ENCODE measurements around the gene PSMD6.

The PSMD6 gene

DNA sequence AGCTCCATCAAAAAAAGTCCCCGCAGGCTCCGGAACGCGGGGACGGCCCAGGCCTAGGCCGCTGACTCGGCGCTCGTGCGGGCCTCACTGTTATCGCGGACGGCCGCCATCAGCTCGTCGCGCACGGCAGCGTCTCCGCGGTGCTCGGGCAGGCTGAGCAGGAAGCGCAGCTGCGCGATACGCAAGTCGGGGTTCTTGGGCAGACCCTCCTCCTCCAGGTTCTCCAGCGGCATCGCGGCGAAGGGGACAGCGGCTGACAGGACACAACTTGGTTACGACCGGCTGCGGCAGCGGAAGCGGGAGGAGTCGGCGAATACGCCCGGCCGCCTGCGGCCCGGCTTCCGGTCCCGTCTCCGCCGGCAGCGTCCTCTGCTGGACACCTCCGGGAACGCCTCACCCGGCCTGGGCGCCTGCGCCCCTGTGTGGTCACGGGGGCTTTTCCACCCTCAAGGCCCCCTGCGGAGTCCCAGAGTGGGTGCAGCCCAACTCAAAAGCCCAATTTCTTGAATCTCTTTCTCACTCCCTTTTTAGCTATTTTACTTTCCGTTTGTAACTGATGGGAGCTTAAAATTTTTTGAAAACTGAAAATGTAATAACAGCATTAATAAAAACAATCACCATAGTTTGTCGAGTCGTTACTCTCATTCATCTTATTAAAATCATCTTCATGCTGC is at the start of gene PSMD6:
Gene PSMD6, minus strand, starts transcription at position 308 of the 674 bp plus-strand sequence. Its CDS starts 75 bp downstream, at position 233.
- peak; percentile 87 for DNase-seq

DNA sequence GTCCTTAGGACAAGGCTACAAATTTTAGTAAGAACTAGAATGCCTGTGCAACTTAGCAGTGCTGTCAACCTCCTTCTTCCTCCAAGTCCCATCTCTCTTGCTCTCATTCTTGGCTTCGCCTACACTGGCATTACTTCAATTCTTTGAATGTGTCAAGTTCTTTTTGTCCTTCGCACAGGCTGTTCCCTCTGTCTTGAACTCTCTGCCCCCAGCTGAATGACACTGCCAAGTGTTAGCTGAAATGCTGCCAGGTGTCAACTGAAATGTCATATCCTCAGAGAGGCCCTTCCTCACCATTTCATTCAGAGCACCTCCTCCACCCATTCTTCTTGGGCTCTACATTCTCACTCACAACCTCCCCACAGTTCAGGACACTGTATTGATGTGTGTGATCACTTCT is 48.8 kb upstream of the PSMD6 start:
- DNase-seq = no peak

DNA sequence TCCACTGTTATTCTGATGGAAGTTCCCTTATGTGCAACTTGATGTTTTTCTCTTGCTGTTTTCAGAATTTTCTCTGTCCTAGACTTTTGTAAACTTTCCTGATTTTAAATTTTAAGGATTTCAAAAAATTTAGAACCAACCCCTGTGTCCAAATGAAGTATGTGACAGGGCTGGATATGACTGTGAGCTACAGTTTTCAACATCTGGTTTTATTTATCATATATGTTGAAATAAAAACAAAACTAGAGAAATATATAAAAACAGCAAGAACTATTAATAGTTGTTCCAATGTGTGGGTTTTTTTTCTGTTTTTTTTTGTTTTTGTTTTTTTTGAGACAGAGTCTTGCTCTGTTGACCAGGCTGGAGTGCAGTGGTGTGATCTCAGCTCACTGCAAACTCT is 47.4 kb upstream of the PSMD6 start:
- DNase-seq = no peak

DNA sequence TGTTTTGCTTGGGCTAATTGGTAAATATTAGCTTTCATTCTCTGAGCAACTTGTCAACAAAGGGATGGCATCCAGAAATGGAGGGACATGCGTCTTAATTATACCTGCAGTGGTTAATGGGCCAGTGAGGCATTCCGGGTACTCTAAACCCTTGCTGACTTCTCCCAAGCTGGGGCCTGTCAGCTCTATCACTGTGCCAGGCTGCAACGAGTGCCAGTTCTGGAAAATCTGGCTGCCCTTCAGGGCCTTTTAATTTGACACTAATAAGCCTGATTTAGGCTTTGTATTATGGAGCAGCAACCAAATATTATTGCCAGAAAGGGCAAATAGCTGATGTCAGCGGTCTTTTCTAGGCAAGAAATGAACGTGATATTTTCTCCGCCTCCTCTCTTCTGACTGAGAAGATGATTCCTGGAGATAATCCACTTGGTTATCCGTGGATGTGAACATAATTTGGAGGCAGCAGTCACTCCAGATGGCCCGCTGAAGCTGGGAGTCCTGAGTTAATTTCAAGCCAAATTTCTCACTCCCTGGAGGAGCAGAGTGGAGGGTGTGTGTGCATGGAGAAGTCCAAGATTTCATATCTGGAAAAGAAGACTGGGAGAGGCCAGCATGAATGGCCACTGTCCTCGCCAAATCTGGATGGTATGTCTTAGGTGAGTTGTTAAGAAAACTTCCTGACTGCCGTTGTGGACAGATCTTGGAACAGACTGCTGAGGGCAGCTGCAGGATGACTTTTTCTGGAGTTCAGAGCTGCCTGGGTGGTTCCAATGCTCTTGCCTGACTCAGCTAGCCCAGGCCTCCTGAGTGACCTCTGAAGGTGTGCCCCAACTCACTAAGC is 44.4 kb upstream of the PSMD6 start:
- no peak for DNase-seq

DNA sequence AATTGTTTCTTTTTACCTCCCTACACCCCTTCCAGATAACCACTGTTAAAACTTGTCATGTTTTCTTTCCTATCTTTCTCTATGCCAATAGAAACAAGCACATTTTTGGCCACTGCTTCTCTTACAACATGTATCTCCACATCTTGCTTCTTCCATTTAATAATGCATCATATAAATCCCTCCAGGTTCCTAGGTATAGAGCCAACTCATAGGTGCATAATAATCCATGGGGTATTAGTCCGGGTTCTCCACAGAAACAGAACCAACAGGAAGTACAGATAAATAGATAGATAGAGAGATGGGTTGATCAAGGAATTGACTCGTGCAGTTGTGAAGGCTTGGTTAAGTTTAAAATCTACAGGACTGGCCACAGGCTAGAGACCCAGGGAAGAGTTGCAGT is 41.5 kb upstream of the PSMD6 start:
- no peak for DNase-seq

DNA sequence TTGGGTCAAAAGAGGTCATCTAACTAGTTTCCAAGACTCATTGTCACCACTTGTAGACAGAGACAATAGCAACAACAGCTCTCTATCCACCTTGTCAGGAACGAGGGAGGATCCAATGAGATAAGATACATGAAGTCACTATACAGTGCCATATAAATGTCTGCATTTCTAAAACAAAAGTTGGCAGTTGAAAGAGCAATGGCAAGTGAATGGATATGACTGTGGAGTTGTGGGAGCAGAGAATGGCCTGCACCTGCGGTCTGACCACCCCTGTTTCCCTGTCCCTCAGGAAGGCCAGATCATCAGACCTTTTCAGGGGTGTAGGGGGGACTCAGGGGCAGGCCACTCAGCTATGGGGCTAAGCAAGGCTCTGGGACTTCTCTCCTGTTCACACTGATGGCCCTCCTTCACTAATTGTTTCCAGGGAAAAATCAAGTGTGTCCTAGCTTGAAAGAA is 40.7 kb upstream of the PSMD6 start:
- no peak for DNase-seq

DNA sequence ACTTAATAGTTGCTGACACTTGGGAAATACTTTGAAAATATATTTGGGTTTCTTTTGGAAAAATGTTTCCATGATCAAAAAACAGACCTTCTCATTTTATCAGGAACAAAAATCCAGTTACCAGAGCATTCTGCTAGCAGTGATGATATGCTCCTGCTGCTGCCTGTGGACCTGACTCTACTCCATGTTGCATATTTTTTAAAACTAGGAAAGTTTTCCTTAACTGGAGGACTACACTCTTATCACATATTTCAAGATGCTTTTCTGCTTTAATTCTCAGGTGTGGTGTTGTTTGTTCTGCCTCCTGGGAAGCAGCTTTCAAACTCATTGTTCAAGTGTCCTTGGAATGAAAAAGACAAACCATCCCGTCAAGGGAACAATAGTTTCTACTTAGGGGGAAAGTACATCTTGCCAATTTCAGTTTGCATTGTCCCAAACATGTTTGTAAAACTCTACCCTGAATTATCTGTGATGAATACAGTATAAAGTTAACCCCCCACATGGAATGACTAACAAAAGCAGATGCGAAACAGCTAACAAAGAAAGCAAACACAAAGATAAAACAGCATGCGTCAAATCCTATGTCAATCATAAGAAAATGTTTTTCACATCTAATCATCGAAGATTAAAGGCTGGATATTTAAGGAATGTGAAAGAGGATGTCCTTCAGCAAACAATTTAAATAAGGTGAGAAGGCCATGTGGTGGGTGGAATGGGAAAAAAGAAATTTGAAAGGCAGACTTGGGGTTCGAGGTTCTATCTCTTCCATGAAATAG is 40.1 kb upstream of the PSMD6 start:
- no peak for DNase-seq

DNA sequence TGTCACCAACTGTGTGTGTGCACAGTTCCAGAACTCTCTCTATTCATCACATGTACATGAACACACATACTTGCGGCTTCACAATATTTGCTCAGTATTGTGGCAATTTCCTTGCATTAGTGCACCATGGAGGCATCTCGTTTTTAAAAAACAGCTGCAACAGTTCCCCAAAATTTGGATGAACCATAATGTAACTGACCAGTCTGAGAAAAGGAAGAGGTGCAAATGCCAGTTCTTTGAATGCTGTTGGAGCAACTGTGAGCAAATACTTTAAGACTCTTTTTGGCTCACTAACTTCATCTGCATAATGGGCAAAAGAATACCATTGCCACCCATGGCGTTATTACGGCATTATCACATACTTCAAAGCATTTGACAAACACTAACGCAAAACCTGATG is 38.3 kb upstream of the PSMD6 start:
- no peak for DNase-seq

DNA sequence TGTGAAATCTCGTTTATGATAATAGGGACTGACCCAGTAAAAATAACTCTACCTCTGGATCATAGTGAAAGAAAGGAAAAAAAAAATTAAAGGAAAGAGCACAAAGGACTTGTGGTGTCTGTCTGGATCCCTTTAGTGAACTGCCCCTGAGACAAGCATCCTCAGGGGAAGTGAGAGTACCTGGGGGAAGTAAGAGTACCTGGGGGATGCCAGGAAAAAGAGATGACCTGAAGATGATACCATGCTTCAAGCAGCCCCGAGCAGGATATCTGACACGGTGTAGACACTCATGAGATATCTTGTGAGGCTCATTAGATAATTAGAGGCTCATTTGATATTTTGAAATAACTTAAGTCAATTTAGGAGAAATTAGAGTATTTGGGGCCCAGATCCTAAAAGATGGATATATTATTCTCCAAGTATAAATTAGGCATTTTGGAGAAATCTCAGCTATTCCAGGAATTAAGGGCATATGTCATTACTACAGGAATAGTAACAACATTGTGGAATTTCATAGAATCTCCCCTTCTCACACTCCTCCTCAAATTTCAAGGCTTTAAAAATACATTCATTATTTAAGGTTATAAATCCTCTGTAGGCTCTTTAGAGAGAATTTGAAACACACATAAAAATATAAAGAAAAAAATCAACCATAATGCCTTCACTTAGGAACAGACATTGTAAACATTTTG is 36.3 kb upstream of the PSMD6 start:
- DNase-seq = no peak

DNA sequence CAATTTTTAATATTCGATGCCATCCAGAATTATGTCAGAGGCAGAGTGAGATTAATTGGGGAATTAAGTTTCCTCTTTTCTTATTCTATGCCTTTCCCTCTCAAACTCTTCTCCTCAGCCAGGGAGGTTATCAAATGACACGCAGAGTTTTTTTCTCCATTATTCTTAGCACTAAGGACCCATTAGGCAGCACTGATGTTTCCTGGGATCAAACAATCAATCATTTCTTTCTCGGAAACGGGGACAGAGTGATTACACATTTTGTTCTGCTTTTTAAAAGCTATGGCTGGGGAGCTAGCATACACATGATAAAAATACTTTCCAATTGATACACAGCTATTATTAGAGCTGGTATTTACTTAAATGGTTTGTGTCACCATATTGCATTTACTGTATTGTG is 35.3 kb upstream of the PSMD6 start:
- DNase-seq = no peak

DNA sequence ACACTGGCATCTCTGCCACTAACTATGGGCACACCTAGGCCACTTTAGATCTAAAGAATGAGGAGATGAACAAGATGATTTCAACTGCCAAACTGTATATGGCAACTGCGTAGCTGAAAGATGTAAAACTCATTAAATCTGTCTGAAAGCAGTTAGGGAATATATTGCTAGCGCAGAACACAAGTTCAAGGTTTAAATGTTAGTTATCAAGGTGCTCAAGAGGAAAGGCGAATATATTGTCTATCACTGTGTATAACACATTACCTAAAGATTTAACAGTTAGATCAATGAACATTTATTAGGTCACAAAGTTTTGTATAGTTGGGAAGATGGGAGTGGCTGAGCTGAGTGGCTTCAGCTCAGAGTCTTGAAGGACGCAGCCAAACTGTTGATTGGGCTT is 33.9 kb upstream of the PSMD6 start:
- DNase-seq = no peak

DNA sequence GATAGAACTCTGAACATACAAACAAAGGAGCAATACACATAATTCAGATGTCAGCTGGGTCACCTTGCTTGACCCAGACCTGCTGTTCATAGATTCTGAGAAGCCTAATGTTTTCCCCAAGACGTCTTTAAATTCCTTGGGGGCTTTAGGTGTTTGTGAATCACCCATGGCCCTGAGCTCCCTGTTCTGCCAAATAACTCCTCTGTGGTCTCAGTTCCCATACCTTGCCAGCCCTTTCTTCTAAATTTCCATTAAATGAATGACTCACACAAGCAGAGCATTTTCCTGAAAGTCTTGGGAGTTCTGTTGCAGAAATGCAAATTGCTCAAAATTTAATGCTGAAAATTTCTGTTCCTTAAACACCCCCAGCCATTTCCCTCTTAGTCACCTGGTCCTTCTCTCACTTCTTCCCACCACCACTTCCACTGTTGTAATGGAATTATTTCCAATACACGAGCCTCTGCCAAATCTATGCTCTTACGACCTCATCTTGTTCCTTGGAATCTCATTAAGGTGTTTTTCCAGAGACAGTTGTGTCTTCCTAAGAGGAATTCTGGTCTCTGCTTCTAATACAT is 33.4 kb upstream of the PSMD6 start:
- DNase-seq = no peak

DNA sequence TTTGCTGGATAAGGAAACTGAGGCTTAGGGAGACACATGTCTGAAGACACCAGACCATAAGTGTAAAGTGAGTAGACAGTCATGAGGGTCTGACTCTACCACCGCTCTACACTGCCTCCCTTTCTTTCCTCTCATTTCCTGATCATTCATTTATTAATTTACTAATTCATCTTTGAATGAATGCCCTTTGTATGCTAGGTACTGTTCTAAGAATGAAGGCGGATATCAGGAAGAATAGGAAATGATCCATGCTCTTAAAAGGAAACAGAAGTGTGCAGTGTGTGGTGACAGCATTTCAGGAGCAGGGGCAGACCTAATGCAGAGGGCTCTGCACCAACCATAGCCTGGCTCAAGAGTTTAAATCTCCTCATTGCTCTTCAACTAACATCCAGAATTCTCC is 31.8 kb upstream of the PSMD6 start:
- DNase-seq = no peak

DNA sequence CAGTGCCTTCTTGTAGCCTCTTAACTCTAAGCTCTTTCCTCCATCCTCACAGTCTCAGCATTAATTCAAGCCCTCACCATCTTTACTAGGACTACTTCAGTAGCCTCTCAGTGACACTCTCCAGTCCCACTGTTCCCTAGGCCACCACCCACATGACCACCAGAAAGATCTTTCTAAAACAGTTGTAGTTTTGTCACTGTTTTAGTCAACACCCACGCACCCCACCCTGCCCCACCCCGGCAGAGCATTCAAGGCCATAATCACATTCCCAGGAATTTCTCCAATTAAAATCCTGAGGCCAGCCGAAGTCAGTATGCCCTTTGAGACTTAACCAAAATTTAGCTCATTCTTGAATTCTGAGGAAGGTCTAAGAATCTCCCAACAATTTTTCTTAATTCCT is 31.2 kb upstream of the PSMD6 start:
- no peak for DNase-seq

DNA sequence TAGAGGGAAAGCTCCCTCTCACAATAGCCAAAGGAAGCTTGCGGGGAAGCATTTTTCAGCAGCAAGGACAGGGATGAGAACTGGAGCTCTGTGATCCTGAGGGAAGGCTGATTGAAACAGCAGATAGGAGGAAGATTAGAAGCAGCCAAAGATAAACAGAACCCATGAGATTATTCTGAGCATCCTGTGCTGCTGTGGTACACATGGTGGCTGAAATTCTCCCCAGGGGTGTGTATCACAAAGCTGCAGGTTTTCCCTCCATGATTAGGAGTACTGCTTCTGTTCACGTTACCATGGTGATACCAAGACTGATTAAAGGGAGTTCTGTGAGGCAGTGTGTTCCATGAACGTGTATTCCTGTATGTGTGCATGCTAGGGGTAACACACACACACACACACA is 30.3 kb upstream of the PSMD6 start:
- DNase-seq = no peak

DNA sequence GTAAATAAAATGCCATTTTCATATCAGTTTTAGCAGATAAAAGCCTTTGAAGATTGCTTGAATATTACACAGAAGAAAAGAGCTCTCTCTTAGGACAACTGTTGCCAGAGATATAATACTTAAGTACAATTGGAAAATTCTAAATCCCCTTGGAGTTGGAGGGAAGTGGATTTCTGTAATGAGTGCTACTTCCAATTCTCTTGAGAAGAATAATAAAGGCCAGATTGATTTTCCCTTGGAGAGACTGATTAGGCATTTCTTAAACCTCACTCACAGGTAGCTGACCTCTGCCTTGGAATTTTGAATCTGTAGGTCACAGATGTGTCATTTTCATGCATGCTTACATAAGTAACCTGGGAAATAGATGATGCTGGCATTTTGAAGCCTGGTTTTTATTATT is 29.8 kb upstream of the PSMD6 start:
- DNase-seq = no peak

DNA sequence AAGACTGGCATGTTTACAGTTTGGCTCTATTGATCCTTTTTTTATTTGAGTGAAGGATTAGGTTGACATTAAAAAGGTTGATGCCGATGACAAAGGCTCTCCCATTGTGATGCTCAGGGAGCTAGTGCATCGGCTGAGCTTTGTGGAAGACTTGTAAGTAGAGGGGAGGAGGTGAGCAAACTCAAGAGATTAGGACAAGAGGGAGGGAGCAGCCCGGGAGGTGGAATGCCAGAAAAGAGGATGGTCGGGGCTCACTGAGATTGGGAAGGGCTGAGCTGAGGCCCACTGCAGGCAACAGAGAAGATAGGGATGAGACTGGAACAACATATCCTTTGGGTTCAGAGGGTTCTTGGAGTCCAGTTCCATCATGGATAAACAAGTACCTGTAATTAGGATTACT is 26.5 kb upstream of the PSMD6 start:
- DNase-seq = no peak

DNA sequence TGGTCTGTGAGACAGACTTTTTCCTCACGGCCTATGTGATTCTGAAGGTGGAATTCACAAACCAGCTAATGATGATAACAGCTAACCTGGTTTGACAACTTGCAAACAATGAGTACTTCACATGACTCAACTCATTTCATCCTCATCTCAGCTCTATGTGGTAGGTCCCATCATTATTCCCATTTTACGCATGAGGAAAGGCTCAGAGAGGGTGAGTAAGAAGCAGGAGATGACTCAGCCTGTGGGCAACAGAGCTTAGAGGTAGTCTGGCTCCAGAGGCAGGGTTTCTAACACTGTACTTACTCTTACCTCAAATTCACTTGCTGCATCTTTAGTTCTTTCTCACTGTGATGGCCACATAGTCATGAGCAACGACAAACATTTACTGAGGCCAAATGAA is 25.8 kb upstream of the PSMD6 start:
- no peak for DNase-seq

DNA sequence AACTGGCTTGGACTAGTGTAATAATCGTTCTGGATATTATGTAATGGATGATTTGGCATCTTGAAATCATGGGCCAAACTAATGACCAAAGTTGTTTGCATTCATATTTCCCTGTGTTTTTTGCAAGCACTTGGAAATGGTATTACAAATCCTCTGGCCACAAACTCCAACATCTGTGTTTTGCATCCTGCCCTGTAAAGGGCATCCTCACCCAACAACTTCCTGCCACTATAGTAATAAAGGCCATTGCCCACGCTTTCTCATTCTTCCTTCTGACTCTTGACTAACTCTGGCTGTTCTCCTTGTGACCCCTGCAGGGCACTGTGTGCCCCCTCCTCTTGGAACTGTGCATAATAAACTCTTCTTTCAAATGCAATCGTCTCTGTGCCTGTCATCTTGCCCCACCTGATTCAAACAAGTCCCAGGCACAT is 25.4 kb upstream of the PSMD6 start:
- DNase-seq = no peak

DNA sequence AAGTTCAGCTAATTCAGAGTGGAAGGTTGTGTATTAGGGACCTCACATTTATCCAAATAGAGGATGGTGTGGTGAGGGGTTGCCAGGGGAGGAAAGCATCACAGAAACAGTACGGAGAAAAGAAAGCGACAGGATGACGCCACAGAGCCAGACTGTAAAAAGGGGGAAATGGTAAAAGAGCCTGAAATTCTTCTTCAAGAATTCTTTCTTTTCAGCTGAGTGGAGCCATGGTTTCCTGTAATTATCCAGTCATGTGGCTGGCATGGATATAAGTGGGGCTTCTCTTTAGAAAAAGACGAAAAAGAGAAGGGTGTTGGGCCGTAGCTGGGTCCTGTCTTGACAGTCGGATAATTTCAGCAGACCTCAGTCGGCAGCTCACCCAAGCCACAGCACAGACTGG is 24.5 kb upstream of the PSMD6 start:
- DNase-seq = no peak

DNA sequence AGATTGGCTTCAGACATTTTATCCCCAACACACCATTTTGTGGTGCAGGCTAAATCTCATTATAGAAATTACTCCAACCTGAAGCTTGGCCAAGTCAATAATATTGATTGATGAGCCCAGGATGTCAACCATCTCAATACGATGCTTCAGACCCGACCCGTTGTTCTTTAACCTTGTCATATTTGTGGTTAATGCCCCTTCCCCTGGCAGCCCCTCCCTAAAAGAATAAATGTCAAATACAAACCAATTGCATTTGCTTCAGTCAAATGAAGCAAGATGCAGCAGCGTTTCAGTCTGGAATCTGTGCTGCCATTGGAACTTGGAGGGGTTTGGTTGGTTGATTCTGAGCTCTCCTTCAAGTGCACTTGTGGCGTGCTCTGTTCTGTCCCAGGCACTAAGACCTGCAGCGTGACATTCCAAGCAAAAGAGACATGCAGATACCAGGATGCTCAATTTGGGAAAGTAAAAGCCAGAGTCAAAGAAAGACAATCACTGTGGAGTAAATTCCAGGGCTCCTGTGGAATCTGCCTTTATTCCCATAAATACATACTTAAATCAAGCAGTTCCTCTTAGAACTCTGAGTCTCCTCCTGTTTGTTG is 23.8 kb upstream of the PSMD6 start:
- no peak for DNase-seq

DNA sequence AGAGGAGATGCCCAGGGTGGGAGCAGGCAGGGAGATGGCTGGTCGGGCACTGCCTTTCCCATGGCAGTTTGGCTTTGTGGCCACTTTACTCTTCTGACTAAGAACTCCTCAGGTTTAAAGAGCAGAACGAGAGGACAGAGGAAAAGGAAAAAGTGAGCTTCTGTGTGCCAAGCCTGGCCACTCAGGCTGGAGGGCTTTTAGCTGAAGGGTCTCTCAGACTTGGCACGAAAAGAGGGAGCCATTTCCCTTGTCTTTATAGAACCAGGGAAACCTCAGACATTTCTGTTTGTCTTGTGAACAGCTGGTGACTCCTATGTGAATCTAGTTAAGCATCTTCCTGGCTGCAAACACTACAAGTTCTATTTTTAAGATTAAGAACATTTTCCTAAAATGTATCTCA is 23.3 kb upstream of the PSMD6 start:
- no peak for DNase-seq

Measured in KG1 (cell line).